ENCODE measurements around the gene ECHDC3. TPM values are rescaled to one million over a fixed set of nuclear protein-coding genes. Genes with fewer than 3 reads are reported as not detected.

Gene ECHDC3
- total and polyA plus RNA-seq, 2 of the 4 experiments (the other 2 are of a cell fraction) = 4.3 to 5.0 TPM

GRCh38 chr10:11714750-11715365 lies 27.3 kb upstream of the ECHDC3 start:
- H3K9me1 ChIP-seq (ENCODE audit: insufficient read depth, low read length) = no peaks in the 10 kb centered on the region
- H2AFZ ChIP-seq (replicated peaks; ENCODE audit: low read length, poor library complexity) = no peak overlapping the region
- WGBS, 2 experiments (ENCODE audit: extremely low coverage in 2 of 2, insufficient read length in 1 of 2) = no CpG with 5 or more reads among the region's 9 CpGs
- no peak overlapping the region for H3K18ac ChIP-seq (ENCODE audit: low read depth, low read length)
- no peak overlapping the region for H3K4me2 ChIP-seq (ENCODE audit: low read depth, low read length)
- H3K56ac ChIP-seq (ENCODE audit: extremely low read depth, insufficient read depth, low read length) = no peak overlapping the region
- no TSS peak for BruUV-seq (replicated peaks)
- H4K20me1 ChIP-seq (ENCODE audit: insufficient read depth, low read length) = no peaks in the 10 kb centered on the region
- H3K4ac ChIP-seq (ENCODE audit: low read depth, low read length) = no peak overlapping the region
- H3K36me3 ChIP-seq (ENCODE audit: control insufficient read depth, insufficient read depth, low read length) = no peaks in the 10 kb centered on the region
- no peak overlapping the region for H4K91ac ChIP-seq (ENCODE audit: insufficient read depth, low read depth, low read length)
- H3K79me1 ChIP-seq (ENCODE audit: low read depth in 1 of 2, low read length in 2 of 2) = no peaks in the 10 kb centered on the region
- no peak overlapping the region for H3K9ac ChIP-seq (ENCODE audit: low read depth, low read length)
- no peak overlapping the region for H2BK5ac ChIP-seq (ENCODE audit: low read depth, low read length, poor library complexity, severe bottlenecking)
- no peak overlapping the region for H2BK20ac ChIP-seq (ENCODE audit: low read depth, low read length)
- dilution Hi-C loops (cut with HindIII; ENCODE audit: low sequenced_read_pairs, unreplicated experiment) = no loop called here
- intact Hi-C loops (cut with micrococcal nuclease) = no loop called here
- H3K9me3 ChIP-seq (ENCODE audit: control insufficient read depth, insufficient read depth, low read length) = peaks cover 3% of the 10 kb centered on the region; the same call in 1 of the 2 replicates
- DNase-seq (no peak), ATAC-seq (ENCODE audit: low read depth) (no peak)
- no peak overlapping the region for H4K8ac ChIP-seq (ENCODE audit: low read depth in 2 of 2, low read length in 2 of 2)
- no peak overlapping the region for H2BK120ac ChIP-seq (ENCODE audit: low read depth, low read length)
- H3K27me3 ChIP-seq (ENCODE audit: control insufficient read depth, insufficient read depth, low read length) = peaks cover 4% of the 10 kb centered on the region; the same call in 1 of the 2 replicates
- no peak overlapping the region for H3K23ac ChIP-seq (ENCODE audit: low read depth, low read length)
- 0 out of 2 replicates have a peak, but pooled peaks cover 2% of the 10 kb centered on the region for H3K4me1 ChIP-seq (ENCODE audit: control insufficient read depth, insufficient read depth, low read length)
- no peak overlapping the region for H2AK5ac ChIP-seq (ENCODE audit: low read depth, low read length)
- H4K5ac ChIP-seq (ENCODE audit: low read depth, low read length) = no peak overlapping the region
- H2BK15ac ChIP-seq (ENCODE audit: low read depth, low read length) = no peak overlapping the region
- POLR2A ChIA-PET (ENCODE audit: unreplicated experiment) = no interaction called here
- TF ChIP-seq CHD1 (IDR thresholded peaks at IDR 0.05; ENCODE audit: low read depth, low read length) (no peak), RFX5 (IDR thresholded peaks at IDR 0.05; ENCODE audit: low read depth, low read length) (no peak), MAZ (IDR thresholded peaks at IDR 0.05; ENCODE audit: borderline replicate concordance, low read depth, low read length) (no peak), POLR2A (IDR thresholded peaks at IDR 0.05; ENCODE audit: low read depth, low read length) (no peak), CEBPB (IDR thresholded peaks at IDR 0.05; ENCODE audit: low read depth, low read length) (no peak), USF2 (IDR thresholded peaks at IDR 0.05; ENCODE audit: low read depth, low read length) (no peak), ELK1 (IDR thresholded peaks at IDR 0.05; ENCODE audit: borderline replicate concordance, low read depth, low read length) (no peak), CTCF (conservative IDR thresholded peaks at IDR 0.05; ENCODE audit: low read depth, low read length) (no peak), FOS (IDR thresholded peaks at IDR 0.05; ENCODE audit: low read depth, low read length) (no peak), MXI1 (IDR thresholded peaks at IDR 0.05; ENCODE audit: borderline replicate concordance, low read depth, low read length) (no peak), RAD21 (IDR thresholded peaks at IDR 0.05; ENCODE audit: low read length) (no peak), RCOR1 (IDR thresholded peaks at IDR 0.05; ENCODE audit: insufficient replicate concordance, low read length) (no peak), BHLHE40 (IDR thresholded peaks at IDR 0.05; ENCODE audit: low read depth, low read length) (no peak), SMC3 (IDR thresholded peaks at IDR 0.05; ENCODE audit: low read depth, low read length) (no peak), NFE2L2 (IDR thresholded peaks at IDR 0.05; ENCODE audit: low read depth, low read length) (no peak), MAFK (IDR thresholded peaks at IDR 0.05; ENCODE audit: low read depth, low read length) (no peak)
- H3K27ac ChIP-seq (ENCODE audit: insufficient read depth, low read length) = no peak overlapping the region
- no peak overlapping the region for H3K14ac ChIP-seq (replicated peaks; ENCODE audit: low read depth, low read length)
- no peak overlapping the region for H2AK9ac ChIP-seq (replicated peaks; ENCODE audit: low read depth, low read length, poor library complexity)
- H3K4me3 ChIP-seq (ENCODE audit: insufficient read depth, low read depth, low read length) = no peak overlapping the region
- CTCF ChIA-PET = interaction anchor here (0.6 kb wide), 1 partner anchor 10 kb away, joined by 3 read pairs; no protein-coding TSS in a partner anchor
- in situ Hi-C loops (cut with MboI; ENCODE audit: low sequenced_read_pairs) = no loop called here

All from IMR-90 (cell line).